Endothelial cell of hepatic sinusoid (primary cell): ENCODE results near the gene FAM222A.

Experiments
- in situ Hi-C: cut with HindIII; loops from 2 replicates; pipeline ENCODE4 v1.10.0; 2017; ENCODE audit warnings: low sequenced_read_pairs

FAM222A gene

DNA sequence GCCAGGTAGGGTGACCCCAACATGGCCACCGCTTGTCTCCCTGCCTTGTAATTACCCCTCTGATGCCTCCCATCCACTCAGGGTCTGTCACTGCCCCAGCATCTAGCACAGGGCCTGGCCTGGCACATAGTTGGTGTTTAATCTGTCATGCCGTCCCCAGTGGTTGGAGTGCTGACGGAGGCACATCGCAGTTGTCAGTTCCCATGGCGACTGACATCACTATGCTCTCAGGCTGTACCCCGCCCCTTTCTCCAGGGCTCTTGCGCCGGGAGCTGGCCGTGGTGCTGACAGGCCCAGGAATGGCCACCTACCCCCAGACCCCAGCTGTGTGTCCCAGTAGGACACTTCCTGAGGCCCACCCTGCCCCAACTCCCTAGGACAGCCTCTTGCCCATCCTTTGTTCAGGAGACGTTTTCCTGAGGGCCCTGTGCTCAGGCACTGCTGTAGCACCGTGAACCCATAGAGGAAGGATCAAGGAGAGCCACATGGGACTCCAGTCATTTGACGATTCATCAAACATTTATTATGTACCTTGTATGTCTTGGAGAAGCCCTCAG is 23.0 kb downstream of the FAM222A start:
- in situ Hi-C loops: no loop called here

DNA sequence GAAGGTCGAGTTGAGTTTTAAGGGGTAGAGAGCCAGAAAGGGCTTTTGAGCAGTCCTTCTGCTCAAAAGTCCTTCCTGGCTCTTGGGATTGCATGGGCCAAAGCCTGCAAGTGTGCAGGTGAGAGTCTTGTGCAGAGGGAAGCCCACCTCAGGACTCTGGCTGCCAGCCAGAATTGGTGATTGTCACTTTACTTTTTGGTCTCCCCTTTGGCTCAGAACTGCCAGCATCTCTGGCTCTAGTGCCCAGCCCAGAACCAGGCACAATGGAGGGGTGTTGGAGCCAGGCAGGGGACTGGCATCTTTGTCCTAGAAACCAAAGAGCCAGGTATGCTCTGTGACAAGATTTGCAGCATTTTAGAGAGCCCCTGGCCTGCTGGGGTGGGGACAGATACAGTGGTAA is 23.5 kb downstream of the FAM222A start:
- in situ Hi-C loops: no loop called here

- in situ Hi-C loops: no loop called here
These were observed 24.0 kb downstream of the FAM222A start for GRCh38 chr12:109737631-109738030.

DNA sequence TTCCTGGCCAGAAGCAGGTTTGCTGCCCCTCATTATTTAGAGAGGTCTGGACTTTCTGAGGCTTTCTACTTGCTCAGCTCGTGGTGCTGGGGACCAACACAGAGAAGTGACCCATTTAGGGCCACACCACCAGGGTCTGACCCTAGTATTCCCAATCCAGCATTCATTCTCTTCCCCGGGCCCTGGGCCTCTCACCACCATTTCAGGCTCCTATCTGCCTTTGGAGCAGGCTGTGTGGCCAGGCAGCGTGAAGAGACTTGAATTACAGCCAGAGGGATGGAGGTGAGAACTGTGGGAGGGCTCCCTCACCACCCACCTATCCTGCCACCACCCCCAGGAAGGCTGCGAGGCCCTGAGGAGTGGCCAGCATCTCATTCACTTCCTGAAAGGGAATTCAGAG is 24.6 kb downstream of the FAM222A start:
- in situ Hi-C loops: no loop called here

DNA sequence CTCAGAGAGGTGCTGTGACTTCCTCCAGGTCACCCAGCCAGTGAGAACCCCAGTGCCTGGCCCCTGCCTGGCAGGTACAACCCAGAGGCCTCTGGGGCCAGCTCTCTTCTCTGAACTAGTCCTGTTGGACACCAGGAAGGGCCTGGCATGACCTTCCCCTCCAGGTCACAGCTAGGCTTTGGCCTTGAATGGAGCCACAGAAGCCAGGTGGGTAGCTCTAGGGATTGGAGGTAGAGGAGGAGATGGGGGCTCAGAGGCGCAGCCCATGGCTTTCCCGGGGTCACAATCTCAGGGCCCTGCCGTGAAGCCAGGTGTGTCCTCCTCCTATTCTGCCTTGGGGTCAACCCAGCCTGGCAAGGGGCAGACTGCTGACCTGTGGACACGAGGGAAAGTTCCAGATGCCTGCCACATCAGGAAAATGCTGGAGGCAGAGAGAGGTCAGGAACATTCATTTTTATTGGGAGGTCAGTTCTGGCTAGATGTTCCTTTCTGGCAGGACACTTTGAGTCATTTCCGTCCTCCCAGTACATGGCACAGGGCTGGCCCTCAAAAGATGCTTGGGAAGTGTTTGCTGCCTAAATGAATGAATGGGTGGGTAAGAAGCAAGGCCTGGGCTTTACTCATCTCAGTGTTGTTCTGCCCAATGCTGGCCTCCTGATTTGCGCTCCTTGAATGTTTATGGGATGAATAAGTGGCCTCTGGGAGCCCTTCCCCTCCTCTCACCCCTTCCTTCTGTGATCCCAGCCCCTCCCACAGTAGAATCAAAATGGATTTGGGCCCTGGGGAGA is 25.4 kb downstream of the FAM222A start:
- in situ Hi-C loops: no loop called here

DNA sequence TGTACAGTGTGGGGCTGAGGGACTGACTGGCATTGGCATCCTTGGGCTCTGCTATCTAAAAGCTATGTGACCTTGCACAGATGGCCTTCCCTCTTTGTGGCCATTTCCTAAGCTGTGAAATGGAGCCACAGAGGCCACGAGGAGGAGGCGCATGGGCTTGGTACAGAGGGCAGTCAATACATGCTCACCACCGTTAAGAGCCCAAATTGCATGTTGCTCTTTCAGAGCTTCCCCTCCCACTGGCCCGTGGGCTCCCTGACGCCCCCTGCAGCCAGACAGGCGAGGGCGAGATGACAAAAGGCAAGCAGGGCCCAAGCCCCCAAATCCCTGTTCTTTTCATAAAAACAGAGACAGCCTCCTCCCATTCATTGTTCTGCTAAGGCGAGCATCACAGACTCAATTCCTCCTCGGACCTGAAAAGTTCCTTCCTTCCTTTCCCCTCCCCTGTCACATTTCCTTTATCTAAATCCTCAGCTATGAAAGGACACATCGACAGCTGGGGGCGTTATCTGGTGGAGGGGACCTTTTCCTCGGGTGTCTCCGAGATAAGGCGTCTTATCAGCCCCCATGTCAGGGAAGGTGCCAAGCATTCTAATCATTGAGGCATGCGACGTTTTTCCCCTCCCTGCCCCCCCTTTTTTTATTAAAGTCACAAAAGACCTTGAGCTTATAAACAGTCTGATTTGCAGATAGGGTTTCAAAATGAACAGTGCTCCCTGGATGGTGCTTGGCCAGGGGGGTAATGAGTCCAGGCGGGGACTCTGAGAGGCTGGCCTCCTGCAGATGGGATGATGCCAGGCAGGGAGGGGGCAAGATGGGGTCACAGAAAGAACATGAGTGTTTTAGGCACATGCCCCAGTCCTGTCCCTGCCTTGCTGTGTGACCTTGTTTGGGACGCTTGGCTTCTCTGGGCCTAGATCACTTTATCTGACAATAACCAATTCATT is 26.4 kb downstream of the FAM222A start:
- in situ Hi-C loops: no loop called here

DNA sequence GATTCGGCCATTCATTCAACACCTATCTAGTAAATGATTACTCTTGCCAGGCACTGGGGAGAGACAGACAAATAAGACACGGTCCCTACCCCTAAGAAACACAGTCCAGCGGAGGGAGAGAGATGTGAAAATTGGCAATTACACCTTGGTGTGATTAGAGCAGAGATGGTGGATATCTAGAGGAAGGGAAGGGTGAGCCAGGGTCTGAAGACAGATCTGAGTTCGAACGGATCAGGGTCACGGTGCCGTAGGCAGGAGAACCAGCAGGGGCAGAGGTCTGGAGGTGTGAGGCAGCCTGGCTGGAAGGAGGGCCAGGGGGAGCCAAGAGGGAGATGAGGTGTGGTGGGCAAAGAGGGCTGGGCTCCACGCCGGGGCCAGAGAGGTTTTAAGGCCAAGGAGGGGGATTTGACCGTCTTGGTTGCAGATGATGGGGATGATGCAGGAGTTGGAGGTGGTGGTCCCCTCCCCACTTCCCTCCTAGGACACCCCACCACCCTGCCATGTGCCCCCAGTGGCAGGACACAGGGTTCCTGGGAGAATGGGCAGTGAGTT is 27.1 kb downstream of the FAM222A start:
- in situ Hi-C loops: no loop called here

- in situ Hi-C loops: no loop called here
These were observed 27.8 kb downstream of the FAM222A start for GRCh38 chr12:109741286-109741969.

GRCh38 chr12:109741970-109742703 is 28.5 kb downstream of the FAM222A start:
- in situ Hi-C loops: no loop called here

DNA sequence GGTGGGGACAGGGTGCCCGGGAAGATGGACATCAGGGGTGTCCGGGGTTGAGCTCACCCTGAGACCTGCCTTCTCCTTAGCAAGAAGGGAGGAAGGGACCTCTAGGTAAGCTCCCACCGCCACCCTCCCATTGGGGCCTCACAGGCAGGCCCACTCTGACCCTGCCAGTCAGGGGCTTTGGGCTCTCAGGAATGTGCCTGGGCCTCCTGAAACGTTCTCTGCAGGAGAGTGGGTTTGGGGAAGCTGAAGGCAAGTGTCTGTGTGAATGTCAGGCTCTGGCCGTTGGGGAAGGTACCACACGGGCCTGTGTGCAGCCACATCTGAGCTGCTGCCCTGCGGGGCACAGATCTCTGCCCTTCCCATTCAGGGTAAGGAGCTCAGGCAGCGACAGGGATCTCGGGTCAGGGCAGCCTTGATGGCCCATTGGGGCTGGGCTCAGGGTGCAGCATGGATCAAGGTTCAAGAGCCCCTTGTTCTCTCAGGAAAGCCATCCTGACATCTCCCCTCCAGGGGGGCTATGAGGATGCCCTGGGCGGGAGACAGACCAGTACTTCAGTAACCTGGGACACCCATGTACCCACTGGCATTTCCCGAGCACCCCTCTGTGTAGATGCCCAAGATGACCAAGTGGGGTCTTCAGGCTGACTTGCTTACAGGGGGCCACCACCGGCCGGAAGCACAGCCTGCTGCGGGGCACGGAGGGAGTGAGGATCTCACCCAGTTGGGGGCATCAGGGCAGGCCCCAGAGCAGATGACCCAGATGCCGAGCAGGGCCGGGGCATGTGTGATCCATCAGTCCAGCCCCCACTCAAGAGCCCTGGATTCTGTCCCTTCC is 29.7 kb downstream of the FAM222A start:
- in situ Hi-C loops: no loop called here

- in situ Hi-C loops: no loop called here
These were observed 30.4 kb downstream of the FAM222A start for GRCh38 chr12:109744026-109744425.

- in situ Hi-C loops: no loop called here
These were observed 31.6 kb downstream of the FAM222A start for GRCh38 chr12:109744986-109745942.

DNA sequence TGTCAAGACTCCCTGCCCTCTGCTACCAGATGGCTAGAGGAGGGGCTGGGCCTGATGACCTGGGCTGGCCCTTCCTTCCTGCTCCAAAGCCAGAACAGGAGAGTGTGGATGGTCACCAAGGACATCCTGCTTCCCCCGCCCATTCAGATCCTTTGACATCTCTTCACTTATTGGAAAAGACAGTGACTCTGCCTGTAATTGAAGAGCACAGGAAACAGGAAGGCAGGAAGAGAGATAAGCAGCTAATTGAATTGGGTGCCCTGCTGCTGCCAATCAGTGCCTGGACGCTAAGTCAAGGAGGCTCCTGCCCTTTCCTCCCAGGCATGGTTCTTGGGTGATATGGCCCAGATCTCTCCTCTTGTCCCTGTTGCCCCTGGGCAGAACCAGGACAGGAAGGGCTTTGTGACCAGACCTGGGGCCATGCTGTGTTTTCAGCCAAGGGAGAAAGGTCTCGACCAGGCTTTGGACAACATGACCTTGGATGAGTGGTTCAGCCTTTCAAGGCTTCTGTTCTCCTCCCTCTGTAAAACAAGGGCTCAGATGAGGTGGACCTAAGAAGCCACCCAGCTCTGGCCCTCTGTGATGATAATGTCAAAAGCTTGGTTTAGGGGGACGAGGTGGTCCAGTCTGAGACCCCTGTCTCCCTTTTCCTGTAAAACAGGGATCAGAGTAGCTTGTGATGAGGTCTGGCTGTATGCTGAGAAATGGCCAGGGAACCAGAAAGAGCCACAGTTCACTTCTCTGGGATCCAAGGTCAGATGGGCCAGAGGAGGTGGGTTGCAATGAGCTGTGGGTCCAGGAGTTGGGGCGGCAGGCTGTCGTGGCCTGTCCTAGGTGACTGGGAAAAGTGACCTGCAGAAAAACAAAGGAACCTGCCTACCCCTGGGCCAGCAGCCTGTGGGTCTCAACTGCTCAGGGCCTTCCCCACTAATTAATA is 38.8 kb downstream of the FAM222A start:
- in situ Hi-C loops: no loop called here

DNA sequence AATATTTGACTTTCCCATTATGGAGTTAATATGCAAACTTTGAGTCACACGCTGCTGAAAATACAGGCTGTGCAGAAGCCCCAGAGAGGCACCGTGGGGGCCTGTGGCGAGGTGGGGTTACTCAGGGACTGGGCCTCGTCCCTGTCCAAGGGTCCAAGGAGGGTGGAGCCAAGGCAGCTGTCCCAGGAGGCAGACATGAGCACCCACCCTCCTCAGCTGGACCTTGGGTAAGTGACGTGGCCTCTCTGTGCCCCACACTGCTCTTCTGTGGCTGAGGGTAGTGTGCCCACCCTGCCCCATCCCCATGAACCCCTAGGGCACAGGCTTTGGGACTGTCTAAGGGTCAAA is 39.4 kb downstream of the FAM222A start:
- in situ Hi-C loops: no loop called here

DNA sequence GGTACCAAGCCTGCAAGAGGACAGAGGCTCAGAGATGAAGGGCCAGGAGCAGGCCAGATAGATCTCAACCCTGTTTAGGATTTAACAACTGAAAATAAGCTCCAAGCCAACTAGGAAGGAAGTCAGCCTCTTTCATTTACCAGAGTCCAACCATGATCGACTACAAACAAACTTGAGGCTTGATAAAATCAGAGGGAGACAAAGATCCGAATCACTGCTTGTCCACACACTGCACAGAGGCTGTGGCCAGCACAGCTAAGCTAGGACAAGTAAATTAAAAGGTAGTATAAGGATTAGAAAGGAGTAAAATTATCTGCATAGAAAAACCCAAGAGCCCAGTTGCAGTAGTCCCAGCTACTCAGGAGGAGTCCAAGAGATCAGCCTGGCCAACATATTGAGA is 40.3 kb downstream of the FAM222A start:
- in situ Hi-C loops: no loop called here

GRCh38 chr12:109756457-109756856 is 42.8 kb downstream of the FAM222A start:
- in situ Hi-C loops: no loop called here

GRCh38 chr12:109757671-109758265 is 44.1 kb downstream of the FAM222A start:
- in situ Hi-C loops: no loop called here
